Stimulated activated CD8-positive, alpha-beta memory T cell treated with anti-CD3 and anti-CD28 coated beads, Interleukin-7, amount 100 ng/mL, for 4 hours (primary cell): ENCODE results near the gene AIF1L.

Source experiments
- DNase-seq, 2 donors: peaks; one replicate each; pipeline ENCODE4 v3.0.0-alpha.2; 2020; ENCODE audit warnings: low read depth in 2 of 2

The AIF1L gene

GRCh38 chr9:131076347-131077195, 19.8 kb upstream of the AIF1L start:
- DNase-seq: no peak

- no peak for DNase-seq
Observed at GRCh38 chr9:131078427-131079366, 17.6 kb upstream of the AIF1L start.

- DNase-seq: no peak
Observed at GRCh38 chr9:131080589-131080988, 15.7 kb upstream of the AIF1L start.

GRCh38 chr9:131081868-131082267, 14.5 kb upstream of the AIF1L start:
- DNase-seq: no peak

- DNase-seq: no peak
Observed at GRCh38 chr9:131082774-131083512, 13.4 kb upstream of the AIF1L start.

GRCh38 chr9:131084661-131085369, 11.5 kb upstream of the AIF1L start:
- no peak for DNase-seq

GRCh38 chr9:131085370-131086122, 10.8 kb upstream of the AIF1L start:
- DNase-seq: no peak

- no peak for DNase-seq
Observed at GRCh38 chr9:131087354-131087893, 8.9 kb upstream of the AIF1L start.

- DNase-seq: no peak
Observed at GRCh38 chr9:131090025-131090787, 6.1 kb upstream of the AIF1L start.

GRCh38 chr9:131091352-131091992, 4.9 kb upstream of the AIF1L start:
- no peak for DNase-seq

GRCh38 chr9:131092030-131092429, 4.3 kb upstream of the AIF1L start:
- no peak for DNase-seq

- DNase-seq: no peak
Observed at GRCh38 chr9:131092548-131093440, 3.5 kb upstream of the AIF1L start.

GRCh38 chr9:131094015-131094414, 2.3 kb upstream of the AIF1L start:
- no peak for DNase-seq

GRCh38 chr9:131094622-131095021, 1.7 kb upstream of the AIF1L start:
- no peak for DNase-seq

- DNase-seq: no peak
Observed at GRCh38 chr9:131095666-131096268, 564 bp upstream of the AIF1L start.

- DNase-seq: no peak
Observed at GRCh38 chr9:131097126-131097947, 1.0 kb downstream of the AIF1L start.

GRCh38 chr9:131097948-131098278, 1.6 kb downstream of the AIF1L start:
- DNase-seq: no peak
